HepG2 (cell line): ENCODE data around the gene ATP6V0D1. TPM values are rescaled to one million over a fixed set of nuclear protein-coding genes. Genes with fewer than 3 reads are reported as not detected.

Experiments used
- ATAC-seq: fragments of 200-7000 bp; cut with Tn5 transposase; 3 replicates; pipeline ENCODE4 v1.9.1; 2020; ENCODE audit warnings: mild to moderate bottlenecking, moderate library complexity
- BruUV-seq: library from RNA; stranded (reverse); fragments of 400-500 nt; replicated peaks from 2 replicates; lab custom pipeline; 2021; lab: Mats Ljungman, UMichigan
- CTCF ChIA-PET: fragments of 300-600 bp; formaldehyde crosslinking; extraction: SDS; loops from one replicate; lab custom pipeline; 2021; ENCODE audit warnings: low total read pairs, inconsistent platforms, low intra/inter-chr PET ratio; lab: Yijun Ruan, JAX
- POLR2A ChIA-PET: fragments of 350-600 bp; sonication (Branson Sonifier 250); formaldehyde crosslinking; loops from one replicate; lab custom pipeline; 2020; ENCODE audit warnings: antibody characterized with exemption, inconsistent platforms; lab: Yijun Ruan, JAX
- DNase-seq: peaks from one replicate; pipeline ENCODE4 v3.0.0-alpha.2; 2015; ENCODE audit warnings: low spot score
- FAIRE-seq: peaks from 3 replicates; lab custom pipeline; 2011; peaks lifted over from hg19 to GRCh38; lab: Jason Lieb, UNC
- H2AFZ ChIP-seq: one replicate; pipeline ENCODE4 v1.6.1; 2011; ENCODE audit warnings: low read length, inconsistent platforms
- H3K27ac ChIP-seq: fragments of 300-600 bp; 3 replicates; pipeline ENCODE4 v1.8.0; 2011; ENCODE audit warnings: mixed run types, mild to moderate bottlenecking, mixed read lengths, low read length, inconsistent platforms; ENCODE audit not compliant: insufficient read depth; ENCODE audit errors: extremely low read length
- H3K27me3 ChIP-seq, 2 experiments: fragments of 200-600 bp in 1 of 2; 2 replicates in 1 of 2; 3 replicates in 1 of 2; pipeline versions ENCODE4 v1.6.0 to v1.8.0; 2011; ENCODE audit warnings: low read length in 2 of 2, mild to moderate bottlenecking in 2 of 2, moderate library complexity in 2 of 2, inconsistent platforms in 1 of 2; ENCODE audit not compliant: insufficient read depth in 2 of 2, control insufficient read depth in 1 of 2
- H3K36me3 ChIP-seq, 2 experiments: fragments of 200-600 bp in 1 of 2; replicated peaks in 1 of 2; 2 replicates in 1 of 2; 3 replicates in 1 of 2; pipeline versions ENCODE4 v1.5.1 to v1.8.0; 2011; ENCODE audit warnings: low read length in 2 of 2, inconsistent platforms in 1 of 2; ENCODE audit not compliant: insufficient read depth in 2 of 2, control insufficient read depth in 1 of 2
- H3K4me1 ChIP-seq: 2 replicates; pipeline ENCODE4 v1.5.1; 2012; ENCODE audit warnings: low read length, inconsistent platforms; ENCODE audit not compliant: insufficient read depth
- H3K4me2 ChIP-seq: 2 replicates; pipeline ENCODE4 v1.6.0; 2011; ENCODE audit warnings: low read depth, low read length, inconsistent platforms
- H3K4me3 ChIP-seq, 3 experiments: fragments of 200-600 bp in 1 of 3; sonication (generic), shearing (Covaris generic) in 1 of 3; replicated peaks in 1 of 3; 2 replicates each; pipeline ENCODE4 v1.5.1; 2011 to 2016; ENCODE audit warnings: low read length in 3 of 3, inconsistent platforms in 2 of 3, low read depth in 2 of 3, mild to moderate bottlenecking in 2 of 3, control low read depth in 1 of 3, mixed read lengths in 1 of 3; ENCODE audit not compliant: insufficient read depth in 1 of 3
- H3K79me2 ChIP-seq: one replicate; pipeline ENCODE4 v1.6.1; 2011; ENCODE audit warnings: low read length, inconsistent platforms; ENCODE audit not compliant: insufficient read depth
- H3K9ac ChIP-seq: 2 replicates; pipeline ENCODE4 v1.6.0; 2011; ENCODE audit warnings: mild to moderate bottlenecking, low read depth, low read length, inconsistent platforms; ENCODE audit not compliant: insufficient read depth
- H3K9me3 ChIP-seq: 2 replicates; pipeline ENCODE4 v1.5.1; 2012; ENCODE audit warnings: mild to moderate bottlenecking, low read length
- H4K20me1 ChIP-seq: 2 replicates; pipeline ENCODE4 v1.6.0; 2011; ENCODE audit warnings: inconsistent platforms, mild to moderate bottlenecking, low read length, moderate library complexity; ENCODE audit not compliant: insufficient read depth
- FOXA3 ChIP-seq: IDR thresholded peaks from 2 replicates; pipeline ENCODE4 v1.6.1; 2016; ENCODE audit warnings: missing genetic modification reagents, missing compliant biosample characterization
- FOXO4 ChIP-seq: sonication (generic); formaldehyde crosslinking; conservative IDR thresholded peaks from 2 replicates; pipeline ENCODE4 v1.8.1; 2023; ENCODE audit warnings: missing genetic modification reagents
- HES4 ChIP-seq: sonication (generic); formaldehyde crosslinking; IDR thresholded peaks from 2 replicates; pipeline ENCODE4 v1.9.0; 2021; ENCODE audit warnings: mild to moderate bottlenecking, missing genetic modification reagents, borderline replicate concordance
- IKZF5 ChIP-seq: IDR thresholded peaks from 2 replicates; pipeline ENCODE4 v1.6.1; 2018; ENCODE audit warnings: missing genetic modification reagents, mild to moderate bottlenecking, missing compliant biosample characterization
- KDM5B ChIP-seq: sonication (generic); formaldehyde crosslinking; IDR thresholded peaks from 2 replicates; pipeline ENCODE4 v1.4.0; 2020; ENCODE audit warnings: missing genetic modification reagents, mild to moderate bottlenecking, borderline replicate concordance
- XRCC5 ChIP-seq: fragments of 200-400 bp; formaldehyde crosslinking; optimal IDR thresholded peaks from 2 replicates; pipeline ENCODE3; 2017; ENCODE audit warnings: mild to moderate bottlenecking, low read length
- ZBTB20 ChIP-seq: sonication (generic); formaldehyde crosslinking; IDR thresholded peaks from 2 replicates; pipeline ENCODE4 v1.8.1; 2023; ENCODE audit warnings: missing genetic modification reagents, low read depth, mild to moderate bottlenecking, borderline replicate concordance
- ZGPAT ChIP-seq: IDR thresholded peaks from 2 replicates; pipeline ENCODE4 v1.6.1; 2016; ENCODE audit warnings: mild to moderate bottlenecking
- ZMYM2 ChIP-seq: sonication (generic); formaldehyde crosslinking; IDR thresholded peaks from 2 replicates; pipeline ENCODE4 v1.8.0; 2022; ENCODE audit warnings: mild to moderate bottlenecking, missing genetic modification reagents
- ZMYM3 ChIP-seq: sonication (generic); formaldehyde crosslinking; IDR thresholded peaks from 2 replicates; pipeline ENCODE4 v1.5.1; 2020; ENCODE audit warnings: mild to moderate bottlenecking, missing genetic modification reagents
- ZNF235 ChIP-seq: sonication (generic); formaldehyde crosslinking; IDR thresholded peaks from 2 replicates; pipeline ENCODE4 v1.8.1; 2023; ENCODE audit warnings: mild to moderate bottlenecking, missing genetic modification reagents, borderline replicate concordance
- ZNF260 ChIP-seq: sonication (generic); formaldehyde crosslinking; IDR thresholded peaks from 2 replicates; pipeline ENCODE4 v1.4.0; 2020; ENCODE audit warnings: missing genetic modification reagents, low read depth, mild to moderate bottlenecking, borderline replicate concordance
- ZNF552 ChIP-seq: sonication (generic); formaldehyde crosslinking; IDR thresholded peaks from 2 replicates; pipeline ENCODE4 v1.9.0; 2022; ENCODE audit warnings: missing genetic modification reagents, mild to moderate bottlenecking, borderline replicate concordance
- ZNF562 ChIP-seq: sonication (generic); formaldehyde crosslinking; IDR thresholded peaks from 2 replicates; pipeline ENCODE4 v1.8.0; 2022; ENCODE audit warnings: missing genetic modification reagents, borderline replicate concordance
- ZNF619 ChIP-seq: sonication (generic); formaldehyde crosslinking; IDR thresholded peaks from 2 replicates; pipeline ENCODE4 v1.4.0; 2020; ENCODE audit warnings: mild to moderate bottlenecking, missing genetic modification reagents
- ZSCAN30 ChIP-seq: sonication (generic); formaldehyde crosslinking; IDR thresholded peaks from 2 replicates; pipeline ENCODE4 v1.5.0; 2020; ENCODE audit warnings: mild to moderate bottlenecking, missing genetic modification reagents
- WGBS: methylation state at CpG from one replicate; pipeline ENCODE4 v1.1.6; 2017; ENCODE audit warnings: low lambda C conversion rate; 5-methylcytosine and 5-hydroxymethylcytosine counted together
- in situ Hi-C: cut with HindIII; loops from 2 replicates; pipeline ENCODE4 v1.10.0; 2017; ENCODE audit warnings: low pct_unique_long_range_greater_than_20kb; ENCODE audit not compliant: extremely low pct_ligation_motif_present
- intact Hi-C: fragments of 100-400 bp; cut with micrococcal nuclease; formaldehyde crosslinking; loops from one replicate; pipeline ENCODE4 v1.10.0; 2022; ENCODE audit not compliant: unreplicated experiment
- polyA plus RNA-seq, 8 experiments: library from polyadenylated mRNA; depleted of rRNA in 3 of 8; stranded (reverse) in 7 of 8; unstranded in 1 of 8; fragments of >200 nt; fragmentation: Illumina TruSeq in 4 of 8; extraction: Trizol in 4 of 8; gene quantifications; 2 replicates each; pipeline versions ENCODE4 v1.2.1 to v1.2.3, GENCODE V29; 2011 to 2016; ENCODE audit warnings: low read depth in 4 of 8, missing spikeins in 1 of 8, mixed read lengths in 1 of 8; ENCODE audit not compliant: insufficient read depth in 1 of 8
- total RNA-seq, 5 experiments: library from RNA; depleted of rRNA; stranded (reverse); fragments of >200 nt; fragmentation: Illumina TruSeq; extraction: Trizol; gene quantifications; 2 replicates each; pipeline ENCODE4 v1.2.3, GENCODE V29; 2016; ENCODE audit warnings: low read depth in 1 of 5
- TF ChIP-seq, protein P1 (sequence below): sonication (generic); formaldehyde crosslinking; IDR thresholded peaks from 2 replicates; pipeline ENCODE4 v1.5.0; 2020; ENCODE audit warnings: mild to moderate bottlenecking, missing genetic modification reagents

ATP6V0D1 gene
- total and polyA plus RNA-seq, 2 of the 13 experiments (the other 11 are each of a cell fraction or from before 2014, with no cell fraction given) = 51.1 to 61.3 TPM

DNA sequence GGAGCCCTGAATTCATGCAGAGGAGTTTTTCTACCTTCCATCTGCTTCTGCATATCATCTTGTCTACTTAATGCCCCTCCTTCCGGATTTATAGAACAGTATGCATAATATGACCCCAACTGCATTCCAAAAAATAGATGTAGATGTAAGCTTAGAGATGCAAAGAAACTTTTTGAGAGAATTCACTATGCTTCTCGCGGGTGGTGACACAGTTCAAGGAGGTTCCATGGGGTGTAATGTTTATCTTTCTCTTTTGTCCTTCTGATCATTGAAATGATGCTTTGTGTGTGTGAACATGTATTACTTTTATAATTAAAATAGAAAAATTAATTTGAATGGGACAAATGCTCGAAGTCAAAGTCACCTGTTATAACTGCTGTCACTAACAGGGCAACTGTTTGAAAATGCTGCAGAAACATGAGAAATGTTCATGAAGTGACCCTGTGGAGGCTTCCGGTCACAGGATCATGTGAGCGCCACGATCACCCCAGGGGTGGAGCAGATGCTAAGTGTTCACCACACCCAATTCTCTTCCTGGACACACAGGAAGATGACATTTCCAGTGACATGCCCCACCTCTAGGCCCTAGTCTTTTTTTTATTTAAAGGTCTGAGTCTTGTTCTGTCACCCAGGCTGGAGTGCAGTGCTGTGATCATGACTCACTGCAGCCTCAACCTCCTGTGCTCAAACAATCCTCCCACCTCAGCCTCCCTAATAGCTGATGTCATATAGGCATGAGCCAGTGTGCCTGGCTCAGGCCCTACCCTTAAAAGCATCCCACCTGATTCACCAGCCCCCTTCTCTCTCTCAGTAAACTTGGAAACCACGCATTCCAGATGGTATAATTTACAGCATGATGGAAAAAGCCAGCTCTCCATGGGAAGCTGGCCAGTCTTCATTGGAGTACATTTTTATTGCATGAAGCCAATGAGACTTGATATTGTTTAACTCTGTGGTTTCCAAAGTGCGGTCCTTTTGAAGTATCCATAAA is 23.4 kb upstream of the ATP6V0D1 start:
- in situ Hi-C loops (no loop called here), intact Hi-C loops (no loop called here)
- Histone ChIP-seq H3K4me1 (peaks cover 14% of the 10 kb centered on the region), H2AFZ (no peak overlapping the region), H4K20me1 (no peaks in the 10 kb centered on the region), H3K27ac (no peak overlapping the region), H3K9ac (no peak overlapping the region), H3K27me3 (no peaks in the 10 kb centered on the region), H3K4me3 (no peak overlapping the region), H3K79me2 (no peaks in the 10 kb centered on the region), H3K9me3 (no peaks in the 10 kb centered on the region), H3K4me2 (peak overlapping the region; percentile 24; the same call in 1 of the 2 replicates), H3K36me3 (no peaks in the 10 kb centered on the region)
- 39% methylated on average over 9 of the region's 9 CpGs for WGBS
- FAIRE-seq = no peak
- POLR2A ChIA-PET = no interaction called here
- BruUV-seq = no TSS peak
- peak; percentile 58 for ATAC-seq
- peak; percentile 56 for DNase-seq
- CTCF ChIA-PET = interaction anchor here (0.9 kb wide), 1 partner anchor 10 kb away, joined by 3 read pairs; no protein-coding TSS in a partner anchor
- no peak for TF ChIP-seq FOXO4 (CRISPR knock-in tag)
- TF ChIP-seq, protein P1, sequence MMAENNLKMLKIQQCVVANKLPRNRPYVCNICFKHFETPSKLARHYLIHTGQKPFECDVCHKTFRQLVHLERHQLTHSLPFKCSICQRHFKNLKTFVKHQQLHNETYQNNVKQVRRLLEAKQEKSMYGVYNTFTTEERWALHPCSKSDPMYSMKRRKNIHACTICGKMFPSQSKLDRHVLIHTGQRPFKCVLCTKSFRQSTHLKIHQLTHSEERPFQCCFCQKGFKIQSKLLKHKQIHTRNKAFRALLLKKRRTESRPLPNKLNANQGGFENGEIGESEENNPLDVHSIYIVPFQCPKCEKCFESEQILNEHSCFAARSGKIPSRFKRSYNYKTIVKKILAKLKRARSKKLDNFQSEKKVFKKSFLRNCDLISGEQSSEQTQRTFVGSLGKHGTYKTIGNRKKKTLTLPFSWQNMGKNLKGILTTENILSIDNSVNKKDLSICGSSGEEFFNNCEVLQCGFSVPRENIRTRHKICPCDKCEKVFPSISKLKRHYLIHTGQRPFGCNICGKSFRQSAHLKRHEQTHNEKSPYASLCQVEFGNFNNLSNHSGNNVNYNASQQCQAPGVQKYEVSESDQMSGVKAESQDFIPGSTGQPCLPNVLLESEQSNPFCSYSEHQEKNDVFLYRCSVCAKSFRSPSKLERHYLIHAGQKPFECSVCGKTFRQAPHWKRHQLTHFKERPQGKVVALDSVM (CRISPR knock-in tag) = peak; percentile 98
- no peak for TF ChIP-seq ZNF562 (CRISPR knock-in tag)
- no peak for TF ChIP-seq ZNF260 (CRISPR knock-in tag)
- TF ChIP-seq KDM5B (CRISPR knock-in tag) = no peak
- TF ChIP-seq ZSCAN30 (CRISPR knock-in tag) = no peak
- no peak for TF ChIP-seq XRCC5
- no peak for TF ChIP-seq ZGPAT (CRISPR knock-in tag)
- TF ChIP-seq ZMYM3 (CRISPR knock-in tag) = peak; percentile 47; the same call in 1 of the 2 replicates
- no peak for TF ChIP-seq IKZF5 (CRISPR knock-in tag)
- TF ChIP-seq ZNF619 (CRISPR knock-in tag) = no peak
- TF ChIP-seq ZBTB20 (CRISPR knock-in tag) = no peak
- no peak for TF ChIP-seq ZMYM2 (CRISPR knock-in tag)
- TF ChIP-seq HES4 = no peak
- no peak for TF ChIP-seq FOXA3
- TF ChIP-seq ZNF235 = no peak
- no peak for TF ChIP-seq ZNF552 (CRISPR knock-in tag)
